ENCODE data around the gene GPR152.
A peak's percentile ranks its signal among the peaks of the same experiment; 100 is the strongest.
"Not testable (repeated sequence)": the region's sequence is repeated elsewhere in the genome, so short reads cannot be mapped to it uniquely, and the experiment has no call there.

Gene GPR152

DNA sequence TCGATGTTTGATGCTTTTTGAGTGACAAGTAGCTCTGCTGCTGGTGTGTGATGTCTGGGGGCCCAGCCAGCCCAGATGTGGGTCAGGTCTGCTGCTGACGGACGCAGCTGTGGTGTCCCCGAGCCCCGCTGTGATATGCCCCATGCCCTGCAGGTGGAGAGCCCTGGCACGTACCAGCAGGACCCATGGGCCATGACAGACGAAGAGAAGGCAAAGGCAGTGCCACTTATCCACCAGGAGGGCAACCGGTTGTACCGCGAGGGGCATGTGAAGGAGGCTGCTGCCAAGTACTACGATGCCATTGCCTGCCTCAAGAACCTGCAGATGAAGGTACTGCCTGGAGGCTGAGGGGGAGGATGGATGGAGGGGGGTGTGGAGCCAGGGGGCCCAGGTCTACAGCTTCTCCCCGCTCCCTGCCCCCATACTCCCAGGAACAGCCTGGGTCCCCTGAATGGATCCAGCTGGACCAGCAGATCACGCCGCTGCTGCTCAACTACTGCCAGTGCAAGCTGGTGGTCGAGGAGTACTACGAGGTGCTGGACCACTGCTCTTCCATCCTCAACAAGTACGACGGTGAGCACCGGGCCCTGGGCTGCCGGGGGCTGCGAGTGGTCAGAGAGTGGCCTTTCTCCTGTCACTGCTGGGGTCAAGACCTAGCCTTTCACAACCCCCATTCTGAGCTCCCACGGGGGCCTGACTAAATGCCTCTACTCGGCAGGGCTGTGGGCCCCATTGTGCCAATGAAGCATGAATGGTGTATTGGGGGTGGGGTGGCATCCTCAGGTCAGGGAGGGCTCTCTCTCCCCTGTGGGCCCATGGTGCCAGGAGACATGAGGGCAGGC is 37.6 kb upstream of the GPR152 start:
- no peak for DNase-seq (ENCODE audit: low read depth in 2 of 2)

DNA sequence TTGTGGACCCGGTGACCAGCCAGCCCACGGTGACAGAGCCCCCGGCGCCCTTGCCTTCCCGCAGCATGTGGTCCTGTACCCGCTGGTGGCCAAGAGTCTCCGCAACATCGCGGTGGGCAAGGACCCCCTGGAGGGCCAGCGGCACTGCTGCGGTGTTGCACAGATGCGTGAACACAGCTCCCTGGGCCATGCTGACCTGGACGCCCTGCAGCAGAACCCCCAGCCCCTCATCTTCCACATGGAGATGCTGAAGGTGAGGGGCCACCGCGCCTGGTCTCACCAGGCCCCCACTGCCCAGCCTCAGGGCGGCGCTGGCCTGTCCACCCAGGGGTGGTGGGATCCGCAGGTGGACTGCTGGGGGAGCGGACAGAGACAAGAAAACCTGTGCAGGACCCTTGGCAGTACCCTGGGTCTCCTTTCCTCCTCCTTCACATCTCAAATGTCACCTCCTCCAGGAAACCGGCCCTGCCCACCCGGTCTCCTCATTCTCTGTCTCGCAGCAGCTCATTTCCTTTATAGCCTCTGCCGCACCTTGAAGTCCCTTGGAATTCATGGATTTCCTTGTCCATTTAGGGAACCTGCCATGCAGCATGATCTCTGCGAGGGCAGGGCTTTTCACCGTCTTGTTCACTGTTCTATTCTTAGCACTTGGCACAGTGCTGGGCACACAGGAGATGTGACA is 36.8 kb upstream of the GPR152 start:
- DNase-seq (ENCODE audit: low read depth in 2 of 2), result no peak

DNA sequence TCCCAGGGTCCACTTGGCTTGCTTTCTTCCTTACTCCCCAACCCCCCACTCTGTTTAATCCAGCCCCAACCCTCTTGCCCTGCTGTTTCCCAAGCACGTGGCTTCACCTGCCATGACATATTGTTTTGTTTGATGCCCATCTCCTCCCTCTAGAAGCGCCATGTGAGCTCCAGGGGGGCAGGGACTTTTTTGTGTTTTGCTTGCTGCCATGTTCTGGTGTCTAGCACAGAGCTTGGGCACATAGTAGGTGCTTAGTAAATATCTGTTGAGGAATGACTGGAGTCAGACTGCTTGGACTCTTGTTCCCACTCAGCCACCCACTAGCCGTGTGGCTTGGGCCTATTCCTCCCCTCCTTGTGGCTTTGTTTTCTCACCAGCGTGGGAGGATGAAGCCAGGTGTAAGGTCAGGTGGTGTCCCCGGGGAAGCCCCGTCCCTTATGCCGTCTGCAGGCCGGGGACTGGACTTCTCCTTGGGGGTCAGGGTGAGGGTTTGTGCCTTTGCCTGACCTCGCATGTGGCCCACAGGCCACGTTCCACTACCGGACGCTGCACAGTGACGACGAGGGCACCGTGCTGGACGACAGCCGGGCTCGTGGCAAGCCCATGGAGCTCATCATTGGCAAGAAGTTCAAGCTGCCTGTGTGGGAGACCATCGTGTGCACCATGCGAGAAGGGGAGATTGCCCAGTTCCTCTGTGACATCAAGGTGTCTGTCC is 34.1 kb upstream of the GPR152 start:
- DNase-seq (ENCODE audit: low read depth in 2 of 2), result no peak

DNA sequence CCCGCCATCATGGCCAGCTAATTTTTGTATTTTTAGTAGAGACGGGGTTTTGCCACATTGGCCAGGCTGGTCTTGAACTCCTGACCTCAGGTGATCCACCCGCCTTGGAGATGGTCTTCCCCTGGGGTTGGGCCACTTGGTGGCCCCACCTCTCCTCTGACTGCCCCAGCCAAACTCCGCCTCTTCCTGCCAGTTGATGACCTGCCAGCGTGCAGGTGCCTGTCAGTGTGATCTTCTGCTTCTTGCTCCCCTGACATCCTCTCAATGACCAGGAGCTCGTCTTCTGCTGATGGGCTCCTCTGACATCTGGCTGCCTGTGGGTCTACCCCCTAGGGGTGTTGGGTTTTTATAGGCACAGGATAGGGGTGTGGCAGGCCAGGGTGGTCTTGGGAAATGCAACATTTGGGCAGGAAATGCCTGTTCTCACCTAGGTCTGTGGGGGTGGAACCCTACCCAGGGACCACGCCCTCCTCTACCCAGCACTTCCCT is 33.4 kb upstream of the GPR152 start:
- not testable (repeated sequence) for DNase-seq (ENCODE audit: low read depth in 2 of 2)

DNA sequence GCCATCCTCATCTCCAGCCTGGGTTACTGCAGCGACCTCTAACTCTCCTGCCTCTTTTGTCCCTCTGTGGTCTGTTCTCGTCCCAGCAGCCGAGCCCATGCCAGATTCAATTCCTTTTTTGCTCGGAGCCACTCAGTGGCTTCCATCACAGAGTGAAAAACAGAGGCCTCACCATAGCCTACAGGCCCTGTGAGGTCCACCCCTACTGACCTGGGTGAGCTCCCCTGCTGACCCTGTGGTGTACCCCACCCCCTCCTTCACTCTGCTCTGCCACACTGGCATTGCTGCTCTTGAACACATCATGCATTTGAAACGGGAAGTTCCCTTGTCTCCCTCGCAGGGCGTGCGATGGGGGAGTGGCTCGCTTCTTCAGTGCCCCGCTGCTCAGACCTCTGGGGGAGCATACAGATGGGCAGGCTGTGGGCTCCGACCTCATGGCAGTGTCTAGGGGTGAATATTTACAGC is 32.4 kb upstream of the GPR152 start:
- peak in 1 of 2 donors; percentile 39 for DNase-seq (ENCODE audit: low read depth in 2 of 2)

DNA sequence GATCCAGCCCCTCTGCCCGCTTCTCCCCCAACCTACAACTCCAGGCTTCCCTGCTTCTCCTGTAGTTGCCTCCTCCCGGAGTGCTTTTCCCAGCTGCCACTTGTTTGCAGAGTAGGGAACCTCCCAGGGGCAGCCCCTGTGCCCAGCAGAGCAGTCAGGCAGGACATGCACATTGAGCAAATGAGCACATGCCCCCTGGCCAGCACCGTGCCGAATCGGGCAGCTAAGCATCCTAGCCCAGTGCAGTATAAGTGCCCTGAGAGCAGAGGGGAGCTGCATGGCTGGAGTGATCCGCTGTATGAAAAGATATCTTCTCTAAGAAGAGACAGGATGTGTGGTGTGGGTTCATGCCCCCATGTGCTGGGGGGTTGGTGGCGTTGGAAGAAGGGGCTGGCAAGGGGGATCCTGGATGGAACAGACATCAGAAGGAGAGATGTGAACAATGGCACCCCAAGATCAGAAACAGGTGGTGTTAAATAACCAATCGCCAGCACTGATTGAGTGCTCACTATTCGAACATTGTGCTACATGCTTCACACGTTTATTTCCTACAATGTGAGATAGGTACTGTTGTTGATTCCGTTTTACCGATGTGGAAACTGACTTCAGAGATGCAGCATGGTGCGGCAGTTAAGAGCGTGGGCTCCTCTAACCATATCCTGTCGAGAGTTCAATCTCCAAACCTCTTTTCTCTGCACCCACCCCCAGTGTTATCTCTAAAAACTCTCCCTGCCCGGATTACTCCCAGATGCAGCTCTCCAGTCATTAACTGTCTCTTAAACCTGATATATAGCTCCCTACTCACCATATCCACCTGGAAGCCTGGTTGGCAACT is 31.5 kb upstream of the GPR152 start:
- no peak for DNase-seq (ENCODE audit: low read depth in 2 of 2)

DNA sequence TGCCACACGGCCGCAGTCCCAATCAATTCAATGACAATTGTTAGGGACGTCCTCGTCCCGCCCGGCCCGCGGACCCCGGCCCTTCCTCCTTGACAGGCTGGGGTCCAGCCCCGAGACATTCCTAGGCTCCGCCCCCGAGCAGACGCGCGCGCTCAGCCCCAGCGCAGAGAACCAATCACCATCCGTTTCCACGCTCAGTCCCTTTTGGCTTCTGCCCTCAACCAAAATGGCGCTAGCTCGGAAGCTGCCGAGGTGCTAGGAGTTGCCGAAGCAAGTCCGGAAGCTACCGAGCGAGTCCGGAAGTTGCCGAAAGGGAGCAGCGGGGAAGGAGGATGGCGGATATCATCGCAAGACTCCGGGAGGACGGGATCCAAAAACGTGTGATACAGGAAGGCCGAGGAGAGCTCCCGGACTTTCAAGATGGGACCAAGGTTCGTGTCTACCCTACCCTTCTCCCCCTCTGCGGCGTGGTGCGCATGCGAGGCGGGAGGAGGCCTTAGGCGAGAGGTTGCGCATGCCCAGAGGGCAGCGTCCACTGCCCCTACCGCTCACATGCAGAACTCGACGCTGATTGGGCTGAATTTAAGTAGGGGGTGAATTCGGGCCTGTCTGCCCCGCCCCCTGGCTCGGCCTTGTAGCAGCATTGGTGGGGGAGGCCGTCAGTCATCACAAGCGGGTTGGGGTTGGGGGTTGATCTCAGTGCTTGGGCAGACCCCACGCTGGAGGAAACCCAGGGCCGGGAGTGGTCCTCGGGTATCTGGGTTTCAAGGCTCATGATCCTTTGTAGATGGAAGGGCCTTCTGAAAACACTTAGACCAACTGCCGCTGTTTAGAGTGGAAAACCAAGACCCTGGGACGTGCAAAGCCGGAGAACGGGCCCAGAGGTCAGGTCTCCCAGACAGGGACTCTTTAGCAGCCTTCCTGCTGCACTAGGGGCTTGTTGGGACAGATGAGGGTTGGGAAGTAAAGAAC is 30.6 kb upstream of the GPR152 start, which contains the start of gene AIP:
AIP (plus strand) TSS at position 200 of the 972 bp plus-strand sequence; CDS start at position 333, 133 bp downstream.
- DNase-seq (ENCODE audit: low read depth in 2 of 2), result peak; percentile 90 to 94

DNA sequence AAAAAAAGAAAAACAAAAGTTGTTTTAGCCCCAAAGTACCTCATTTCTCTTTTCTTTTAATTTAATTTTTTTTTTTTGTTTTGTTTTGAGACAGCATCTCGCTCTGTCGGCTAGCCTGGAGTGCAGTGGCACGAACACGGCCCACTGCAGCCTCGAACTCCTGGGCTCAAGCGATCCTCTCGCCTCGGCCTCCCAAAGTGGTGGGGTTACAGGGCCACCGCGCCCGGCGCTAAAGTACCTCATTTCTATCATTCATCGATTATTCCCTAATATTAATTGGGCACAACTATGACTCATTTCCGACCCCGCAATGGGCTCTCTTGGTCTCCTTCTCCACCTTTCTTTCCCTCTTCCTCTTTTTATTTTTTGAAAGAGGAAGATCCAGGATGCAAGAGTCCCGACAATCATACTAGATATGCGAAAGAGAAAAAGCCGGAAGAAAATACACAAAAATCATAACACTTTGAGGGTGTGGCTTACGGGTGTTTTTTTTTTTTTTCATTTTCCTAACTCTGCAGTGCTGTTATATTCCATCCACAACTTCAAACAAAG is 29.8 kb upstream of the GPR152 start:
- DNase-seq (ENCODE audit: low read depth in 2 of 2), result no peak

DNA sequence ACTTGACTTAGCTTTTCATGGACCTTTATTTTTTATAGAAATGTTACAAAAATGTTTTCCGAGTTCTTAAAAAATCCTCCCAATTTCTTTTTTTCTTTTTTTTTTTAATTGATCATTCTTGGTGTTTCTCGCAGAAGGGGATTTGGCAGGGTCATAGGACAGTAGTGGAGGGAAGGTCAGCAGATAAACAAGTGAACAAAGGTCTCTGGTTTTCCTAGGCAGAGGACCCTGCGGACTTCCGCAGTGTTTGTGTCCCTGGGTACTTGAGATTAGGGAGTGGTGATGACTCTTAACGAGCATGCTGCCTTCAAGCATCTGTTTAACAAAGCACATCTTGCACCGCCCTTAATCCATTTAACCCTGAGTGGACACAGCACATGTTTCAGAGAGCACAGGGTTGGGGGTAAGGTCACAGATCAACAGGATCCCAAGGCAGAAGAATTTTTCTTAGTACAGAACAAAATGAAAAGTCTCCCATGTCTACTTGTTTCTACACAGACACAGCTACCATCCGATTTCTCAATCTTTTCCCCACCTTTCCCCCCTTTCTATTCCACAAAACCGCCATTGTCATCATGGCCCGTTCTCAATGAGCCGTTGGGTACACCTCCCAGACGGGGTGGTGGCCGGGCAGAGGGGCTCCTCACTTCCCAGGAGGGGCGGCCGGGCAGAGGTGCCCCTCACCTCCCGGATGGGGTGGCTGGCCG is 25.0 kb upstream of the GPR152 start:
- not testable (repeated sequence) for DNase-seq (ENCODE audit: low read depth in 2 of 2)

DNA sequence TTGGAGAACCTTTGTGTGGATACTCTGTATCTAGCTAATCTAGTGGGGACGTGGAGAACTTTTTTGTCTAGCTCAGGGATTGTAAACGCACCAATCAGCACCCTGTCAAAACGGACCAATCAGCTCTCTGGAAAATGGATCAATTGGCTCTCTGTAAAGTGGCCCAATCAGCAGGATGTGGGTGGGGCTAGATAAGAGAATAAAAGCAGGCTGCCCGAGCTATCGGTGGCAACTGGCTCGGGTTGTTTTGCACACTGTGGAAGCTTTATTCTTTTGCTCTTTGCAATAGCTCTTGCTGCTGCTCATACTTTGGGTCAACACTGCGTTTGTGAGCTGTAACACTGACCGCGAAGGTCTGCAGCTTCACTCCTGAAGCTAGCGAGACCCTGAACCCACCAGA is 24.2 kb upstream of the GPR152 start:
- not testable (repeated sequence) for DNase-seq (ENCODE audit: low read depth in 2 of 2)

DNA sequence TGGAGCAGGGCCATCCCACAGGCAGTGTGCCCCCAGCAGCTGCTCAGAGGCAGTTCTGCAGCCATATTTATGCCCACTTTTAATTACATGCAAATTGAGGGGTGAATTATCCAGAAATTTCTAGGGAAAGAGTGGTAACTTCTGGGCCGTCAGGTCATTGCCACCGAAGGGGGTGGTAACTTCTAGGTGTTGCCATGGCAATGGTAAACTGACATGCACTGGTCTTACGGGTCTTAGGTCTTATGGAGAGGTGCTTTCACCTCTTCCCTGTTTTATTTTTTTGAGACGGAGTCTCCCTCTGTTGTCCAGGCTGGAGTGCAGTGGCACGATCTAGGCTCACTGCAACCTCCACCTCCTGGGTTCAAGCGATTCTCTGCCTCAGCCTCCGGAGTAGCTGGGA is 20.4 kb upstream of the GPR152 start:
- no peak for DNase-seq (ENCODE audit: low read depth in 2 of 2)

DNA sequence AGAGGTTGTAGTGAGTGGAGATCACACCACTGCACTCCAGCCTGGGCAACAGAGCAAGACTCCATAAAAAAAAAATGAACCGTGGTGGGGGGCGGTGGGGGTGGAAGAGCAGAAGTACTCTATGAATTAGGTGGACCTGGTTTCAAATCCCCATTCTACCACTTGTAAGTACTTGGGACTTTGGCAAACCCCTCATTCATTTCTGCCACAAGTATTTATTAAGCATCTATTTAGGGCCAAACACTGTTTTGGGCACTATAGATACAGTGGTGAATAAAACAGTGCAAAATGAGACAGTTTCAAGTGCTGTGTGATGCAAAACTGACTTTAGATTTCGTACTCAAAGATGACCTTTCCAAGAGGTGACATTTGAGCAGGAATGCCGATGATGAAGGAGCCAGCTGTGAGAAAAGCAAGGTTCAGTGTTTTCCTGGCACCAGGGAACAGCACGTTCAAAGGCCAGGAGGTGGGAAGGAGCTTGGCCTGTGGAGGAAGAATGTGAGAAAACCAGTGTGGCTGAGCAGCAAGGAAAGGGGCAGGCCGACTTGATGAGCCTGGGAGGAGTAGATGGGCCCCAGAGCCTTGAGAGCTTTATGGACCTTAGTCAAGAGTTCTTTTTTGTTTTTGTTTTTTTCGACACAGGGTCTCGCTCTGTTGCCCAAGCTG is 17.9 kb upstream of the GPR152 start:
- no peak for DNase-seq (ENCODE audit: low read depth in 2 of 2)

DNA sequence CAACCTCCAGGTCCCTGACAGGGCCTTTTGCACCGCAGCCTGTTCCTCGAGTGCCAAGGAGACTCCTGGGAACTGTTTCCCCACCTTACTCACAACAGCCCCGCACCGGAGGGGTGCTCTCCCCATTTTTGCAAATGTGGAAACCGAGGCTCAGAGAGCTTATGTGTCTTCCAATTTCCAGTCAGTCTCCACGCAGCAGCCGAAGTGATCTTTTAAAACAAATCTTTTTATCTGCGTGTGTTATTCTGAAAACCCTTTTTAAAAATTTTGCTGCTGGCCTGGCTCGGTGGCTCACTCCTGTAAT is 16.9 kb upstream of the GPR152 start:
- DNase-seq (ENCODE audit: low read depth in 2 of 2), result no peak

DNA sequence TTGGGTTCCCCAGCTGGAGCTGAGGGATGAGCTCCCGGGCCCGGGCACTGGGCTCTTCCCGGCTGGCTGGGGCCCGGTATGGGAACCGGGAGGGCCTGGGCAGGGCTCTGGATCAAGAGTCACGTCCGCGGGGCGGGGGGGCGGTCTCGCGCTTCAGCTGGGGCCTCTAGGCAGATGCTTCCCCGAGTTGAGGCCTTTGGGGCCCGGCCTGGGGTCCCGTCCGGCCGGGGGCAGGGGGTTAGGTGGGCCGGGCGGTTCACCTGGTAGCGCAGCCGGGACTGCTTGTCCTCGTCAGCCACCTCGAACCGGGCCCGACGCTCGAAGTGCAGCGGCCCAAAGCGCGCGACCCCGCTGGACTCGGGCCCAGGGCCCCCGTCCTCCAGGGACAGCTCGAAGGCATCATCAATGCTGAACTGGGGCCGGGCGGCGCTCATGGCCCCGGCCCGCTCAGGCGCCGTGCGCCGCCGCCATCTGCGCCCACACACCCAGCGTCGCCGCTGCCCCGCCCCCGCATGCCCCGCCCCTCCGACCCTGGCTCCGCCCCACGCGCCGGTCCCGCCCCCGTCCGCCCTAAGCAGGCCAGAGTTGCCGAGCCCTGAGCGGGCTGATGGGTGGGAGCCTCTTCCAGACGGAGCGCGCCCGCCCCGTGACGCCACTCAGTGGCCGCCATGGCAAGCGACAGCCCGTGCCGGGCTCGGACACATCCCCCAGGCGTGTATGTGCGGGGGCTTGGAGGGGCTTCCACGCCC is 16.4 kb upstream of the GPR152 start, which contains the start of gene TMEM134:
TMEM134 (minus strand) TSS at position 493 of the 749 bp plus-strand sequence; CDS start at position 434, 59 bp downstream.
- peak; percentile 86 to 88 for DNase-seq (ENCODE audit: low read depth in 2 of 2)

DNA sequence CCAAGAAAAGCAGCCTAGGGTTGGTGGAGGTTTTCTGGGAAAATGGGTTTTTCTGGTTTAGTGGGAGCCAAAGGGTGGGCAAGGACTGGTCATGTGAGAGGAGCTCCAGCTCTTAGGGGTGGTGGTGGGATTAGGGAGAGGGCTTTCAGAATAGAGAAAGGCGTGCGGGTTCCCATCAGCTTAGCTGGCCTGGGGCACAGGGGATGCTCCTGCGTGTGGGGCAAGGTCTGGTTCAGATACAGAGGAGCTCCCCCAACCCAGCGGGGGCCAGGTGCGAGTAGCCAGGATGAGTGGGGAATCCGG is 15.9 kb upstream of the GPR152 start:
- no peak for DNase-seq (ENCODE audit: low read depth in 2 of 2)

DNA sequence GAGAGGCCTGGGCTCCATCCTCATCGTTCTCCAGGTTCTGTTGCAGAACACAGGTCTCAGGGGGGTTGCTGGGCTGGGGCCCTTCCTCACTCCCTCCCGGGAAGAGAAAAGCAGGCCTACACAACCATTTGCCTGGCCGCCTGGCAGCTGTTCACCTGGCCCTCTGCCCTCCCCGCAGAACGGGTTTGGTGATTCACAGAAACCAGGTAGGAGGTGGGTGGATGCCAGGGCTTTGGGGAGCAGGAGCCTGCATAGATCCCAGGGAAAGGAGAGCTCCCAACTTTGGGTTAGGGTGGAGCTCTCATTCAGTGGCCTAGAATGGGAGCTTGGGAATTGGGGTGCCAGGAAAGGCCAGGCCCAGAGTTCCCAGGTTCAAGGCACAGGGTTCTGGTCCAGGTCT is 15.5 kb upstream of the GPR152 start:
- DNase-seq (ENCODE audit: low read depth in 2 of 2), result no peak

DNA sequence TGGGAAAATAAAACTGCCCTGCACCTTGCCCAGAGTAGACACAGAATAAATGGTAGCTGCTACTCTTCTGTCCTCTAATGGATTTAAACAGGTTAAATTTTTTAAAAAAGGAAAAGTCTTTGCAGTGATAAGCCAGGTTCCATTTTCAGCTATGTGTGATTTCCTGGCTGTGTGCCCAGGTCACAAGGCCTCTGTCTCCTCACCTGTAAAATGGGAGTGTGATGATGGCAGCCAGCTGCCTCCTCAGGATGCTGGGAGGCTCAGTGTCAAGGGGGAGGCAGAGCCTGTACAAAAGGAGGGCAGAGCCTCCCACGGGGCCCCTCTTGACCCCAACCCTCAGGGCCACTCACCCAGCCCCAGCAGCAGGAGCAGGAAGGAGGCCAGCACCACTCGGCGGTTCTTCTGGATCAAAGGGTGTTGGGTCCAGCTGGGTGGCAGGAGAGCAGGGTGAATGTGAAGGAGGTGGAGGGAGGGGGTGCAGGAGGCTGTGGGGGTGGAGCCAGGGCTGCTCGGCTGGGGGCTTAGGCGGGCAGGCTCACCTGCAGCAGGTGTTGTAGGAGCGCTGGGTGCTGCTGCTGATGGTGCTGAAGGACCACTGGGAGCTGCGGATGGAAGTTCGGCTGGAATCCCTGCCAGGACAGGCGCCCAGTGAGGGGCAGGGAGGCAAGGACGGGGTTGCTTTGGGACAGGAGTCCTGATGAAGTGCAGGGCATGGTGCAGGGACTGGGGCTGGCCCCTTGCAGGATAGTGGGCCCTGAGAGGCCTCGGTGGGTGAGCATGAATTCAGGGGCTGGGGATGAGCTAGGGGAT is 14.6 kb upstream of the GPR152 start:
- DNase-seq (ENCODE audit: low read depth in 2 of 2), result no peak

All from activated CD8-positive, alpha-beta memory T cell treated with anti-CD3 and anti-CD28 coated beads for 4 hours (primary cell).